ENCODE results near the gene GLE1.
A peak's percentile ranks its signal among the peaks of the same experiment; 100 is the strongest.
"Not testable (repeated sequence)": the region's sequence is repeated elsewhere in the genome, so short reads cannot be mapped to it uniquely, and the experiment has no call there.

GLE1 gene

DNA sequence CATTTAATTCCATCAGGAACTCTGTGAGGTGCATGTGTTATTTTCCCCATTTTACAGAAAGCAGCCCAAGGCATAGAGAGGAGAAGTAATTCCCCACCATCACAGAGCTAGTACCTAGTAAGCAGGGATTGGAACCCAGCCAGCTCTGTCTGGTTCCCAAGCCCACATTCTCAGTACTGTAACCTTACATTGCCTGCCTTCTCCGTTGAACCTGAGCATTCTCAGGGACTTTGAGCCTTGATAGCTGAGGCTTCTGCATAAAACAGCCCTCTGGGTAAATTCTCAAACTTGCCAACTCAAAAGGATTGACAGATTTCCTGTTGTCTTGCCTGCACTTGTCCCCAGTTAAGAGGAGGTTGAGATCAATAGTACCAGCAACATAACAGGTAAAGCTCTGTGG lies 9.2 kb upstream of the GLE1 start:
- Histone ChIP-seq H3K27ac (ENCODE audit: insufficient read depth in 1 of 2, low read depth in 1 of 2, low read length in 2 of 2, poor library complexity in 1 of 2, severe bottlenecking in 2 of 2) (peak overlapping the region; percentile 69 to 81), H3K36me3 (ENCODE audit: control insufficient read depth in 4 of 4, insufficient read depth in 4 of 4, low read length in 3 of 4) (peaks cover 11 to 66% (median 31%) of the 10 kb centered on the region in 4 experiments), H3K27me3 (replicated peaks in 2 of 5; ENCODE audit: control insufficient read depth in 4 of 5, insufficient read depth in 5 of 5, low read length in 4 of 5) (no peaks in the 10 kb centered on the region), H3K9me3 (ENCODE audit: control extremely low read depth in 1 of 5, control insufficient read depth in 4 of 5, insufficient read depth in 2 of 5, low read depth in 1 of 5, low read length in 4 of 5) (no peaks in the 10 kb centered on the region), H3K4me1 (ENCODE audit: control extremely low read depth in 1 of 4, control insufficient read depth in 4 of 4, insufficient read depth in 4 of 4, low read length in 3 of 4) (peaks cover 17 to 34% (median 30%) of the 10 kb centered on the region in 4 experiments), H3K4me3 (ENCODE audit: control insufficient read depth in 1 of 7, extremely low read depth in 1 of 7, insufficient read depth in 4 of 7, low read depth in 2 of 7, low read length in 6 of 7) (peak overlapping the region in 2 of 7 experiments; percentile 5 to 60)
- CTCF ChIA-PET, result interaction anchor here (1.4 to 3.5 kb wide), 6 partner anchors 10 to 134 kb away, joined by 4 to 17 read pairs (median 6); no protein-coding TSS in a partner anchor
- peak in 2 of 3 donors; percentile 10 to 11 for DNase-seq
- POLR2A ChIA-PET, result interaction anchor here (1.4 kb wide), 1 partner anchor 9 kb away, joined by 5 read pairs; the partner anchor contains the start of gene GLE1
- WGBS (ENCODE audit: insufficient coverage), result 0% methylated on average over 1 of the region's 1 CpG

- no peaks in the 10 kb centered on the region for H3K9me3 ChIP-seq (ENCODE audit: control extremely low read depth in 1 of 5, control insufficient read depth in 4 of 5, insufficient read depth in 2 of 5, low read depth in 1 of 5, low read length in 4 of 5)
- H3K27ac ChIP-seq (ENCODE audit: insufficient read depth in 1 of 2, low read depth in 1 of 2, low read length in 2 of 2, poor library complexity in 1 of 2, severe bottlenecking in 2 of 2), result peak overlapping the region; percentile 69 to 81
- peaks cover 17 to 34% (median 30%) of the 10 kb centered on the region in 4 experiments for H3K4me1 ChIP-seq (ENCODE audit: control extremely low read depth in 1 of 4, control insufficient read depth in 4 of 4, insufficient read depth in 4 of 4, low read length in 3 of 4)
- no peaks in the 10 kb centered on the region for H3K27me3 ChIP-seq (replicated peaks in 2 of 5; ENCODE audit: control insufficient read depth in 4 of 5, insufficient read depth in 5 of 5, low read length in 4 of 5)
- ChIA-PET POLR2A (no interaction called here), CTCF (interaction anchor here (1.4 to 3.5 kb wide), 5 partner anchors 12 to 134 kb away, joined by 4 to 17 read pairs (median 6); no protein-coding TSS in a partner anchor)
- no peak for DNase-seq
- 83% methylated on average over 4 of the region's 6 CpGs for WGBS (ENCODE audit: insufficient coverage)
- peak overlapping the region in 1 of 7 experiments; percentile 10 for H3K4me3 ChIP-seq (ENCODE audit: control insufficient read depth in 1 of 7, extremely low read depth in 1 of 7, insufficient read depth in 4 of 7, low read depth in 2 of 7, low read length in 6 of 7)
- peaks cover 11 to 68% (median 32%) of the 10 kb centered on the region in 4 experiments for H3K36me3 ChIP-seq (ENCODE audit: control insufficient read depth in 4 of 4, insufficient read depth in 4 of 4, low read length in 3 of 4)
Observed at GRCh38 chr9:128495804-128496417, 8.6 kb upstream of the GLE1 start.

DNA sequence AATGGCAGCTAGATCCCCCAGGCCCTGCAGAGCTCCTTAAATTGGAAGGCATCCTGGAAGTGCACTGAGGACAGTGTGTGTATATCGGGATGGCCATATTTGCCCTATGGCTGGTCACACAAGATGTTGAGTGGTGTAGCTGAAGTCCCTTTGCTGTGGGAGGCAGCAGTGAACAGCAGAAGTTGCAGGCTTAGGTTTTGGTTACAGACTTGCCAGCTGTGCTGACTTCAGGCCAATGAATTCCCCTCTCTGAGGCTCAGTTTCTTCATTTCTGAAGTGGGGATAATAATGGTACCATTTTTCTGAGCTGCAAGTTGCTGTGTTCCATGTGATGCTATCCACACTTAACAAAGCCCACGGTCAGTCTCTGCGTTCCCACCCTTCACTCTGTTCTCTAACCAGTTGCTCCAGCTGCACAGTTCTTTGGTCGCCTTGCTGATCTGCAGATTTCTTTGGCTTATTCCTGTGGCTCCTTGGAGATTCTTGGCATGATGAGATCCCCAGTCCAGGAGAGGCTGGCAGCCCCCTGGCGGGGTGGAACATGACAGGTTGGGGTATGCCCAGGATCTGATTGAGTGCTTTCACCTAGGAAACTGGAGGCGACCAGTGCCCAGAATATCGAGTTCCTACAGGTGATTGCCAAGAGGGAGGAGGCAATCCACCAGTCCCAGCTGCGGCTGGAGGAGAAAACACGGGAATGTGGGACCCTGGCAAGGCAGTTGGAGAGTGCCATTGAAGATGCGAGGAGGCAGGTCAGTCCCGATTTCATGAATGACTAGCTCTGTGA lies 6.5 kb upstream of the GLE1 start:
- WGBS (ENCODE audit: insufficient coverage), result 96% methylated on average over 11 of the region's 11 CpGs
- POLR2A ChIA-PET, result no interaction called here
- Histone ChIP-seq H3K4me3 (ENCODE audit: control insufficient read depth in 1 of 7, extremely low read depth in 1 of 7, insufficient read depth in 4 of 7, low read depth in 2 of 7, low read length in 6 of 7) (no peak overlapping the region), H3K36me3 (ENCODE audit: control insufficient read depth in 4 of 4, insufficient read depth in 4 of 4, low read length in 3 of 4) (peaks cover 10 to 65% (median 30%) of the 10 kb centered on the region in 4 experiments), H3K4me1 (ENCODE audit: control extremely low read depth in 1 of 4, control insufficient read depth in 4 of 4, insufficient read depth in 4 of 4, low read length in 3 of 4) (peaks cover 17 to 33% (median 28%) of the 10 kb centered on the region in 4 experiments), H3K27ac (ENCODE audit: insufficient read depth in 1 of 2, low read depth in 1 of 2, low read length in 2 of 2, poor library complexity in 1 of 2, severe bottlenecking in 2 of 2) (no peak overlapping the region), H3K27me3 (replicated peaks in 2 of 5; ENCODE audit: control insufficient read depth in 4 of 5, insufficient read depth in 5 of 5, low read length in 4 of 5) (no peaks in the 10 kb centered on the region), H3K9me3 (ENCODE audit: control extremely low read depth in 1 of 5, control insufficient read depth in 4 of 5, insufficient read depth in 2 of 5, low read depth in 1 of 5, low read length in 4 of 5) (no peaks in the 10 kb centered on the region)
- CTCF ChIA-PET, result interaction anchor here (0.7 to 1.0 kb wide), 3 partner anchors 18 to 507 kb away, joined by 3 read pairs; no protein-coding TSS in a partner anchor
- DNase-seq, result no peak

- Histone ChIP-seq H3K36me3 (ENCODE audit: control insufficient read depth in 4 of 4, insufficient read depth in 4 of 4, low read length in 3 of 4) (peaks cover 10 to 61% (median 30%) of the 10 kb centered on the region in 4 experiments), H3K4me1 (ENCODE audit: control extremely low read depth in 1 of 4, control insufficient read depth in 4 of 4, insufficient read depth in 4 of 4, low read length in 3 of 4) (peaks cover 12 to 31% (median 28%) of the 10 kb centered on the region in 4 experiments), H3K27ac (ENCODE audit: insufficient read depth in 1 of 2, low read depth in 1 of 2, low read length in 2 of 2, poor library complexity in 1 of 2, severe bottlenecking in 2 of 2) (no peak overlapping the region), H3K4me3 (ENCODE audit: control insufficient read depth in 1 of 7, extremely low read depth in 1 of 7, insufficient read depth in 4 of 7, low read depth in 2 of 7, low read length in 6 of 7) (no peak overlapping the region), H3K27me3 (replicated peaks in 2 of 5; ENCODE audit: control insufficient read depth in 4 of 5, insufficient read depth in 5 of 5, low read length in 4 of 5) (no peaks in the 10 kb centered on the region), H3K9me3 (ENCODE audit: control extremely low read depth in 1 of 5, control insufficient read depth in 4 of 5, insufficient read depth in 2 of 5, low read depth in 1 of 5, low read length in 4 of 5) (no peaks in the 10 kb centered on the region)
- CTCF ChIA-PET, result interaction anchor here (1.0 kb wide), 1 partner anchor 19 kb away, joined by 3 read pairs; no protein-coding TSS in a partner anchor
- POLR2A ChIA-PET, result no interaction called here
- WGBS (ENCODE audit: insufficient coverage), result 94% methylated on average over 8 of the region's 9 CpGs
- no peak for DNase-seq
Observed at GRCh38 chr9:128498911-128499310, 5.6 kb upstream of the GLE1 start.

GRCh38 chr9:128499920-128500319 lies 4.6 kb upstream of the GLE1 start:
- CTCF ChIA-PET, result no interaction called here
- H3K9me3 ChIP-seq (ENCODE audit: control extremely low read depth in 1 of 5, control insufficient read depth in 4 of 5, insufficient read depth in 2 of 5, low read depth in 1 of 5, low read length in 4 of 5), result no peaks in the 10 kb centered on the region
- H3K36me3 ChIP-seq (ENCODE audit: control insufficient read depth in 4 of 4, insufficient read depth in 4 of 4, low read length in 3 of 4), result peaks cover 10 to 61% (median 30%) of the 10 kb centered on the region in 4 experiments
- H3K4me3 ChIP-seq (ENCODE audit: control insufficient read depth in 1 of 7, extremely low read depth in 1 of 7, insufficient read depth in 4 of 7, low read depth in 2 of 7, low read length in 6 of 7), result no peak overlapping the region
- WGBS (ENCODE audit: insufficient coverage), result 99% methylated on average over 15 of the region's 15 CpGs
- POLR2A ChIA-PET, result no interaction called here
- no peaks in the 10 kb centered on the region for H3K27me3 ChIP-seq (replicated peaks in 2 of 5; ENCODE audit: control insufficient read depth in 4 of 5, insufficient read depth in 5 of 5, low read length in 4 of 5)
- peaks cover 9 to 22% (median 21%) of the 10 kb centered on the region in 4 experiments for H3K4me1 ChIP-seq (ENCODE audit: control extremely low read depth in 1 of 4, control insufficient read depth in 4 of 4, insufficient read depth in 4 of 4, low read length in 3 of 4)
- no peak overlapping the region for H3K27ac ChIP-seq (ENCODE audit: insufficient read depth in 1 of 2, low read depth in 1 of 2, low read length in 2 of 2, poor library complexity in 1 of 2, severe bottlenecking in 2 of 2)
- DNase-seq, result no peak

GRCh38 chr9:128503415-128503825 lies 1.1 kb upstream of the GLE1 start:
- H3K27ac ChIP-seq (ENCODE audit: insufficient read depth in 1 of 2, low read depth in 1 of 2, low read length in 2 of 2, poor library complexity in 1 of 2, severe bottlenecking in 2 of 2); H3K27me3 ChIP-seq (replicated peaks in 2 of 5; ENCODE audit: control insufficient read depth in 4 of 5, insufficient read depth in 5 of 5, low read length in 4 of 5); POLR2A ChIA-PET; CTCF ChIA-PET; H3K9me3 ChIP-seq (ENCODE audit: control extremely low read depth in 1 of 5, control insufficient read depth in 4 of 5, insufficient read depth in 2 of 5, low read depth in 1 of 5, low read length in 4 of 5); DNase-seq: not testable (repeated sequence)
- 86% methylated on average over 13 of the region's 14 CpGs for WGBS (ENCODE audit: insufficient coverage)
- H3K4me1 ChIP-seq (ENCODE audit: control extremely low read depth in 1 of 4, control insufficient read depth in 4 of 4, insufficient read depth in 4 of 4, low read length in 3 of 4), result peaks cover 12 to 21% (median 16%) of the 10 kb centered on the region in 4 experiments
- peak overlapping the region in 1 of 7 experiments; percentile 98 for H3K4me3 ChIP-seq (ENCODE audit: control insufficient read depth in 1 of 7, extremely low read depth in 1 of 7, insufficient read depth in 4 of 7, low read depth in 2 of 7, low read length in 6 of 7)
- H3K36me3 ChIP-seq (ENCODE audit: control insufficient read depth in 4 of 4, insufficient read depth in 4 of 4, low read length in 3 of 4), result peaks cover 6 to 36% (median 20%) of the 10 kb centered on the region in 4 experiments
